ENCODE data around the gene CHAC2.
A peak's percentile ranks its signal among the peaks of the same experiment; 100 is the strongest.
"Not testable (repeated sequence)": the region's sequence is repeated elsewhere in the genome, so short reads cannot be mapped to it uniquely, and the experiment has no call there.

The CHAC2 gene

GRCh38 chr2:53767405-53768241 lies at the start of gene CHAC2:
Gene CHAC2 (plus strand): TSS chr2:53767804. CDS start chr2:53767887, 83 bp downstream.
- H3K4me3 ChIP-seq (ENCODE audit: low read length) = peak within 1 kb of the TSS; percentile 98
- TF ChIP-seq ZNF274 (IDR thresholded peaks at IDR 0.05; ENCODE audit: low read depth, low read length) = no peak

GRCh38 chr2:53720944-53721343 lies 46.7 kb upstream of the CHAC2 start:
- H3K4me3 ChIP-seq (ENCODE audit: low read length) = not testable (repeated sequence)

DNA sequence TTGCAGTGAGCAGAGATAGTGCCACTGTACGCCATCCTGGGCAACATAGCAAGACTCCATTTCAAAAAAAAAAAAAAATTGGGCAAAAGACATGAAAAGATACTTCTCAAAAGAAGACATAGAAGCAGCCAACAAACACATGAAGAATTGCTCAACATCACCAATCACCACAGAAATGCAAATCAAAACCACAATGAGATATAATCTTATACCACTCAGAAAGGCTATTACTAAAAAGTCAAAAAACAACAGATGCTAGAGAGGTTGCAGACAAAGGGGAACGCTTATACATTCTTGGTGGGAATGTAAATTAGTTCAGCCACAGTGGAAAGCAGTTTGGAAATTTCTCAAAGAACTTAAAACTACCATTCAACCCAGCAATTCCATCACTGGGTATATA lies 43.1 kb upstream of the CHAC2 start:
- no peak overlapping the region for H3K4me3 ChIP-seq (ENCODE audit: low read length)
- TF ChIP-seq ZNF274 (IDR thresholded peaks at IDR 0.05; ENCODE audit: low read depth, low read length) = no peak

GRCh38 chr2:53725662-53726061 lies 41.9 kb upstream of the CHAC2 start:
- no peak for TF ChIP-seq ZNF274 (IDR thresholded peaks at IDR 0.05; ENCODE audit: low read depth, low read length)
- H3K4me3 ChIP-seq (ENCODE audit: low read length) = no peak overlapping the region

GRCh38 chr2:53727921-53728320 lies 39.7 kb upstream of the CHAC2 start:
- no peak for TF ChIP-seq ZNF274 (IDR thresholded peaks at IDR 0.05; ENCODE audit: low read depth, low read length)
- no peak overlapping the region for H3K4me3 ChIP-seq (ENCODE audit: low read length)

- H3K4me3 ChIP-seq (ENCODE audit: low read length) = no peak overlapping the region
- TF ChIP-seq ZNF274 (IDR thresholded peaks at IDR 0.05; ENCODE audit: low read depth, low read length) = no peak
Observed at GRCh38 chr2:53729143-53729762, 38.4 kb upstream of the CHAC2 start.

DNA sequence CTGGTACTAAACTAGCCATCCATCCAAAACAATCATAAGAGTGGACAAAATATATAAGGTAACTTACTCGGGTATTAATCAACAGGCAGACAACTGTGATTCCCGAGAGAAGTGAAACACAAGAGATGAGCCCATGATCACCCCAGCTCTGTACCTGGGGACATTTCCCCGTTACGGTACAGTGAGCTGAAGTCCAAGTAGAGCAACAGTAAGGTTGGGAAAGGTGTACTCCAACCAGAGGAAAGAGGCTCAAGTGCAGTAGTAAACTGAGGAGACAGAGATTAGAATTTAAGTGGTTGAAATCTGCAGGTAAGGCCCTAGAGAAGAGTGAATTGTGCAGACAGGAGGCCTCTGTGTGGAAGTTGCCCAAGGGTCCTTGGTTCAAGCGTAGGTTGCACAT lies 30.5 kb upstream of the CHAC2 start:
- H3K4me3 ChIP-seq (ENCODE audit: low read length) = no peak overlapping the region
- TF ChIP-seq ZNF274 (IDR thresholded peaks at IDR 0.05; ENCODE audit: low read depth, low read length) = no peak

DNA sequence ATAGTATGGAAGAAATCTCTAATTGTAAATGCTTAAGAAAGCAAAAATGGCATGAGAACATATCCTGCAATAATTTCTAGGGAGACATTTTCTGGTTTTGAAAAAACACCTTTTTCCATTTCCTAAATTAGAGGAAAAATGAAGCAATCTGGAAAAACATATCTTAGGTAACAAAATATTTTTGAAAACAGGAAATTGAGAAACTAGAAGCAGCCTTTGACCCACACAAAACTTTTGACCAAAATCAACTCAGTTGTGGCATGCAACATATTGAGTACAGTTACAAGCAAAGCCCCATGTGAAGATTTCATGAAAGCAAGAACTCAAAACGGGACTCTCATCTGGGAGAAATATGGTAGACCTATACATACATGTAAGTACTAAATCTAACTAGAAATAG lies 28.6 kb upstream of the CHAC2 start:
- no peak for TF ChIP-seq ZNF274 (IDR thresholded peaks at IDR 0.05; ENCODE audit: low read depth, low read length)
- H3K4me3 ChIP-seq (ENCODE audit: low read length) = no peak overlapping the region

- TF ChIP-seq ZNF274 (IDR thresholded peaks at IDR 0.05; ENCODE audit: low read depth, low read length) = no peak
Observed at GRCh38 chr2:53740170-53740569, 27.4 kb upstream of the CHAC2 start.

DNA sequence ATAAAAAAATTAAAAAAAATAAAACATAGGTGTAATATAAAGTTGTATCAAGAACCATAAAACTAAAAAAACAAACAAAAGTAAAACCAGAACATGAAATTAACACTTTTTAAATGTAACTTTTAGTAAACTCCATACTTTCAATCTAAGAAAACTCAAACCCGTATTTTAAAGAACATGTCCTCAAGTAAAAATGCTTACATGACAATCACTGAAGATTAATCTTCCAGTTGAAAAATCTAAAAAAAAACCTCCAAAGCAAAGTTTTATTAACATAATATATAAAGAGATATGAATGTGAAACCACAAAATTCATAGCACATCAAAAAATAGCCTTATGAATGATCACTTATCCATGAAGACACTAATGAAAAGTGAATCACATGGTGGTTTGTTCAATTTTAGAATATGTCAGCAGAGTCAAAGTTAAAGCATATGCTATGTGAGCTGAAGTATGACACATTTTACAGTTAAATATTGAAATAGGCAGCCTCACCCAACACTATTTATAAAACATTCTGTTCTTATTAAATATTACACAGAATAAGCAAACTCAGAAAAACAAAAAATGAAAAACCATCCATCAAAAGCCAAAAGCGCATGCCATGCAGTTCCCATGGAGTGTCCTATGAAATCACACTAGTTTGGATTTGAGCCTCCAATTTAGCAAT lies 23.1 kb upstream of the CHAC2 start:
- no peak overlapping the region for H3K4me3 ChIP-seq (ENCODE audit: low read length)
- TF ChIP-seq ZNF274 (IDR thresholded peaks at IDR 0.05; ENCODE audit: low read depth, low read length) = no peak

More at GRCh38 chr2:53740170-53740569, 27.4 kb upstream of the CHAC2 start:
- H3K4me3 ChIP-seq (ENCODE audit: low read length) = no peak overlapping the region

DNA sequence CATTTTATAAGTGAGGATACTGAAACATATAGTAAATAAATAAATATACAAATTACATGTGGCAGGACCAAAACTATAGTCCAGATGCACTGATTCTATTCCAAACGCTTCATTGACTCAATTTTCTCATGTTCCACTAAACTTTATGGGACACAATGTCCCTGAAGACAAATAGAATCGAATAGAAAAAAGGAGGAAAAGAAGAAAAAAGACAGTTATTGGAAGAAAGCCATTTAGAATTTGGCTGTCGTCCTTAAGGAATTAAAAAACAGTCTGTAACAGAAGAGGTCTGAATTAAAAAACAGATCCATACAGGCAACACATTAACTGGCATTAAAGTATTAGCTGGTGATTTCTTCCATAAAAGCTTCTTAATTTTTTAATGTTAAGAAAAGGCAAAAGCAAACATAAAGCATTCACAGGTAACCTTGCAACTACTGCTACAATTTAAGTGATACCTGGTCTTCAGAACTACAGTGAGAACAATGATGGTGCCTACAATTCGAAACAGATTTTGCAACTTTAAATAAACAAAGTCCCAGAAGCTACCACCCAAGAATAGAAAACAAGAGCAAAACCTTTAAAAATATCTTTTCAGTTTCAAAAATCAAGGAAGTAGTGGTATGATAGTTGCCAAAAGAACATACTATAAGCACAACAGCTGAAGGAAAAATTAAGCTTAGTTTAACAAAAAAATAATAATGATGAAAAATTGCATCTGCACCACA lies 17.4 kb upstream of the CHAC2 start:
- no peak overlapping the region for H3K4me3 ChIP-seq (ENCODE audit: low read length)
- no peak for TF ChIP-seq ZNF274 (IDR thresholded peaks at IDR 0.05; ENCODE audit: low read depth, low read length)

- TF ChIP-seq ZNF274 (IDR thresholded peaks at IDR 0.05; ENCODE audit: low read depth, low read length) = no peak
- H3K4me3 ChIP-seq (ENCODE audit: low read length) = no peak overlapping the region
Observed at GRCh38 chr2:53751728-53752127, 15.9 kb upstream of the CHAC2 start.

DNA sequence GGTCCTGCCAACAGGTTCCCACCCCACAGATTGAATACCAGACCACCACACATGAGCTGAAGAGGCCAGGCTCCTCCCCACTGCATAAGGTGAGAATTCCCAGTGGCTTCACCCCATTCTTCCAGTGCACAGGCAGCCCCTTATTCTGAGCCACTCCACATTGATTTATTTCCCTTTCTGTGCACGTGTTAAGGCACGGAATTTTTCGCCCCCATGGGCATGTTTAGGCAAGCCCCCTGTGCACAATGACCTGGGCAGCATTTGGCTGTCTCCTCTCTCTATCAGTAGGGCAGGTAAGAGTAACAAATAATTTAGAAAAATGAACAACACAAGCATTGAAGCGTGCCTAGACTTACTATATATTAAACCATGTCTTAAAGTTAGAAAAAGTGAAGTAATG lies 15.2 kb upstream of the CHAC2 start:
- H3K4me3 ChIP-seq (ENCODE audit: low read length) = no peak overlapping the region
- no peak for TF ChIP-seq ZNF274 (IDR thresholded peaks at IDR 0.05; ENCODE audit: low read depth, low read length)

GRCh38 chr2:53753041-53753440 lies 14.6 kb upstream of the CHAC2 start:
- TF ChIP-seq ZNF274 (IDR thresholded peaks at IDR 0.05; ENCODE audit: low read depth, low read length) = no peak
- no peak overlapping the region for H3K4me3 ChIP-seq (ENCODE audit: low read length)
